ENCODE measurements around the gene MAGI1. TPM values are rescaled to one million over a fixed set of nuclear protein-coding genes. Genes with fewer than 3 reads are reported as not detected.

Gene MAGI1
- total RNA-seq, 1 experiment from 2014 or later: 58.2 TPM

DNA sequence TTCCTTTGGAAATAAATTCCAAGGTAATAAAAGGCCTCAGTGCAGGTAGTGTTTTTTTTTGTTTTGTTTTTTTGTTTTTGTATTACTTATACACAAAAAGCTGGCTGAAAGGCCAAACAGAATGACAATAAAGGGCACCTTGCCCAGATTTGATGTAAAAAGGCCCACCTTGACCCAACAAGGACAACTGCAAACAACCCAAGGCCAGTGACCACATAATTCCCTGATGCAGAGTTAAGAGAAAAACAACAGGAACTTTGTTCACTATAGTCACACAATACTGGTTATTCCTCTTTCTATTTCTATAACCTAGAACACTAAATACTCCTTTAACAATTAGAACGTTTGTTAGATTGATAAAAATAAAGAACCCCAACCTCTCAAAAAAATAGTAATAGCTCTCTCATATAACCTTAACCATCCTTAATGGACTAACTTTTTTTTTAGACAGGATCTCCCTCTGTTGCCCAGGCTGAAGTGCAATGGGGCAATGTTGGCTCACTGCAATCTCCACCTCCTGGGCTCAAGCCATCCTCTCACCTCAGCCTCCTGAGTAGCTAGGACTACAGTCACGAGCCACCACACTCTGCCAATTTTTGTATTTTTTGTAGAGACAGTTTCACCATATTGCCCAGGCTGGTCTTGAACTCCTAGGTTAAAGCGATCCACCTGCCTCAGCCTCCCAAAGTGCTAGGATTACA lies 113.3 kb downstream of the MAGI1 start:
- no peaks in the 10 kb centered on the region for H3K9me3 Mint-ChIP-seq
- no peak for DNase-seq (ENCODE audit: low spot score)
- no peak for ATAC-seq
- H3K36me3 Mint-ChIP-seq: no peaks in the 10 kb centered on the region
- H3K4me1 Mint-ChIP-seq: peaks cover 51% of the 10 kb centered on the region
- H3K27me3 Mint-ChIP-seq (ENCODE audit: low read depth): no peaks in the 10 kb centered on the region
- CTCF ChIA-PET: no interaction called here
- H3K4me3 Mint-ChIP-seq: no peak overlapping the region
- TF ChIP-seq ZNF121 (CRISPR knock-in tag; IDR thresholded peaks at IDR 0.05) (peak; percentile 45; the same call in 1 of the 2 replicates), SP1 (CRISPR knock-in tag; conservative IDR thresholded peaks at IDR 0.05) (no peak), FOXK1 (CRISPR knock-in tag; IDR thresholded peaks at IDR 0.05) (no peak)
- POLR2A ChIA-PET: no interaction called here
- peak overlapping the region; percentile 57; the same call in 1 of the 2 replicates for H3K27ac Mint-ChIP-seq

DNA sequence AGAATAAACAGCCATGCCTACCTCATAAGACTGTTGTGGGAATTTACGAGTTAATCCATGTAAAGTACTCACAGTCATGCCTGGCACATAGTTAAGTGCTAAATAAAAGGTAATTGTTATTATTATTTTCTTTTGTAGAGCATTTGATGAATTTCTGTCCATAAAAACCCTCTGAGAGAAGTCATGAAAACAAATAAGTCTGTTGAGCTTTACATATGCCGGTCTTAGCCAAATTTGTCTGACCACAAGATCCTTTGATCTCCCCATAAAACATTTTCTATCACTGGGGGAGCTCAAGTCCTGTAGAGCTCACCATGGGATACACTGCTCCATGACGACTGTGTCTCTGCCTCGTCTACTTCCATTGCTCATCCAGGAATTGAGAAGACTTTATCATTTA lies 114.0 kb downstream of the MAGI1 start:
- no peaks in the 10 kb centered on the region for H3K9me3 Mint-ChIP-seq
- CTCF ChIA-PET: interaction anchor here (0.6 to 0.7 kb wide), 2 partner anchors 10 to 312 kb away, joined by 3 to 4 read pairs; no protein-coding TSS in a partner anchor
- H3K4me1 Mint-ChIP-seq: peaks cover 56% of the 10 kb centered on the region
- TF ChIP-seq, protein P1, sequence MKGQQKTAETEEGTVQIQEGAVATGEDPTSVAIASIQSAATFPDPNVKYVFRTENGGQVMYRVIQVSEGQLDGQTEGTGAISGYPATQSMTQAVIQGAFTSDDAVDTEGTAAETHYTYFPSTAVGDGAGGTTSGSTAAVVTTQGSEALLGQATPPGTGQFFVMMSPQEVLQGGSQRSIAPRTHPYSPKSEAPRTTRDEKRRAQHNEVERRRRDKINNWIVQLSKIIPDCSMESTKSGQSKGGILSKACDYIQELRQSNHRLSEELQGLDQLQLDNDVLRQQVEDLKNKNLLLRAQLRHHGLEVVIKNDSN (CRISPR knock-in tag; IDR thresholded peaks at IDR 0.05): no peak
- TF ChIP-seq CBFB (CRISPR knock-in tag; IDR thresholded peaks at IDR 0.05; ENCODE audit: low read depth) (no peak), NR2C2 (CRISPR knock-in tag; IDR thresholded peaks at IDR 0.05) (no peak), SP1 (CRISPR knock-in tag; conservative IDR thresholded peaks at IDR 0.05) (no peak), RELA (CRISPR knock-in tag; IDR thresholded peaks at IDR 0.05; ENCODE audit: borderline replicate concordance) (no peak), TEAD4 (CRISPR knock-in tag; IDR thresholded peaks at IDR 0.05) (no peak), JAZF1 (CRISPR knock-in tag; IDR thresholded peaks at IDR 0.05) (no peak), ETV6 (CRISPR knock-in tag; IDR thresholded peaks at IDR 0.05) (no peak), ZNF396 (CRISPR knock-in tag; IDR thresholded peaks at IDR 0.05; ENCODE audit: borderline replicate concordance) (no peak), ZNF423 (CRISPR knock-in tag; IDR thresholded peaks at IDR 0.05) (no peak)
- TF ChIP-seq, protein P2, sequence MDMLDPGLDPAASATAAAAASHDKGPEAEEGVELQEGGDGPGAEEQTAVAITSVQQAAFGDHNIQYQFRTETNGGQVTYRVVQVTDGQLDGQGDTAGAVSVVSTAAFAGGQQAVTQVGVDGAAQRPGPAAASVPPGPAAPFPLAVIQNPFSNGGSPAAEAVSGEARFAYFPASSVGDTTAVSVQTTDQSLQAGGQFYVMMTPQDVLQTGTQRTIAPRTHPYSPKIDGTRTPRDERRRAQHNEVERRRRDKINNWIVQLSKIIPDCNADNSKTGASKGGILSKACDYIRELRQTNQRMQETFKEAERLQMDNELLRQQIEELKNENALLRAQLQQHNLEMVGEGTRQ (CRISPR knock-in tag; IDR thresholded peaks at IDR 0.05): no peak
- TF ChIP-seq, protein P3, sequence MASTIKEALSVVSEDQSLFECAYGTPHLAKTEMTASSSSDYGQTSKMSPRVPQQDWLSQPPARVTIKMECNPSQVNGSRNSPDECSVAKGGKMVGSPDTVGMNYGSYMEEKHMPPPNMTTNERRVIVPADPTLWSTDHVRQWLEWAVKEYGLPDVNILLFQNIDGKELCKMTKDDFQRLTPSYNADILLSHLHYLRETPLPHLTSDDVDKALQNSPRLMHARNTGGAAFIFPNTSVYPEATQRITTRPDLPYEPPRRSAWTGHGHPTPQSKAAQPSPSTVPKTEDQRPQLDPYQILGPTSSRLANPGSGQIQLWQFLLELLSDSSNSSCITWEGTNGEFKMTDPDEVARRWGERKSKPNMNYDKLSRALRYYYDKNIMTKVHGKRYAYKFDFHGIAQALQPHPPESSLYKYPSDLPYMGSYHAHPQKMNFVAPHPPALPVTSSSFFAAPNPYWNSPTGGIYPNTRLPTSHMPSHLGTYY (CRISPR knock-in tag; IDR thresholded peaks at IDR 0.05): no peak
- TF ChIP-seq, protein P4, sequence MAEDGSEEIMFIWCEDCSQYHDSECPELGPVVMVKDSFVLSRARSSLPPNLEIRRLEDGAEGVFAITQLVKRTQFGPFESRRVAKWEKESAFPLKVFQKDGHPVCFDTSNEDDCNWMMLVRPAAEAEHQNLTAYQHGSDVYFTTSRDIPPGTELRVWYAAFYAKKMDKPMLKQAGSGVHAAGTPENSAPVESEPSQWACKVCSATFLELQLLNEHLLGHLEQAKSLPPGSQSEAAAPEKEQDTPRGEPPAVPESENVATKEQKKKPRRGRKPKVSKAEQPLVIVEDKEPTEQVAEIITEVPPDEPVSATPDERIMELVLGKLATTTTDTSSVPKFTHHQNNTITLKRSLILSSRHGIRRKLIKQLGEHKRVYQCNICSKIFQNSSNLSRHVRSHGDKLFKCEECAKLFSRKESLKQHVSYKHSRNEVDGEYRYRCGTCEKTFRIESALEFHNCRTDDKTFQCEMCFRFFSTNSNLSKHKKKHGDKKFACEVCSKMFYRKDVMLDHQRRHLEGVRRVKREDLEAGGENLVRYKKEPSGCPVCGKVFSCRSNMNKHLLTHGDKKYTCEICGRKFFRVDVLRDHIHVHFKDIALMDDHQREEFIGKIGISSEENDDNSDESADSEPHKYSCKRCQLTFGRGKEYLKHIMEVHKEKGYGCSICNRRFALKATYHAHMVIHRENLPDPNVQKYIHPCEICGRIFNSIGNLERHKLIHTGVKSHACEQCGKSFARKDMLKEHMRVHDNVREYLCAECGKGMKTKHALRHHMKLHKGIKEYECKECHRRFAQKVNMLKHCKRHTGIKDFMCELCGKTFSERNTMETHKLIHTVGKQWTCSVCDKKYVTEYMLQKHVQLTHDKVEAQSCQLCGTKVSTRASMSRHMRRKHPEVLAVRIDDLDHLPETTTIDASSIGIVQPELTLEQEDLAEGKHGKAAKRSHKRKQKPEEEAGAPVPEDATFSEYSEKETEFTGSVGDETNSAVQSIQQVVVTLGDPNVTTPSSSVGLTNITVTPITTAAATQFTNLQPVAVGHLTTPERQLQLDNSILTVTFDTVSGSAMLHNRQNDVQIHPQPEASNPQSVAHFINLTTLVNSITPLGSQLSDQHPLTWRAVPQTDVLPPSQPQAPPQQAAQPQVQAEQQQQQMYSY (CRISPR knock-in tag; IDR thresholded peaks at IDR 0.05): no peak
- TF ChIP-seq, protein P5, sequence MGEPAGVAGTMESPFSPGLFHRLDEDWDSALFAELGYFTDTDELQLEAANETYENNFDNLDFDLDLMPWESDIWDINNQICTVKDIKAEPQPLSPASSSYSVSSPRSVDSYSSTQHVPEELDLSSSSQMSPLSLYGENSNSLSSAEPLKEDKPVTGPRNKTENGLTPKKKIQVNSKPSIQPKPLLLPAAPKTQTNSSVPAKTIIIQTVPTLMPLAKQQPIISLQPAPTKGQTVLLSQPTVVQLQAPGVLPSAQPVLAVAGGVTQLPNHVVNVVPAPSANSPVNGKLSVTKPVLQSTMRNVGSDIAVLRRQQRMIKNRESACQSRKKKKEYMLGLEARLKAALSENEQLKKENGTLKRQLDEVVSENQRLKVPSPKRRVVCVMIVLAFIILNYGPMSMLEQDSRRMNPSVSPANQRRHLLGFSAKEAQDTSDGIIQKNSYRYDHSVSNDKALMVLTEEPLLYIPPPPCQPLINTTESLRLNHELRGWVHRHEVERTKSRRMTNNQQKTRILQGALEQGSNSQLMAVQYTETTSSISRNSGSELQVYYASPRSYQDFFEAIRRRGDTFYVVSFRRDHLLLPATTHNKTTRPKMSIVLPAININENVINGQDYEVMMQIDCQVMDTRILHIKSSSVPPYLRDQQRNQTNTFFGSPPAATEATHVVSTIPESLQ (CRISPR knock-in tag; IDR thresholded peaks at IDR 0.05): no peak
- TF ChIP-seq, protein P6, sequence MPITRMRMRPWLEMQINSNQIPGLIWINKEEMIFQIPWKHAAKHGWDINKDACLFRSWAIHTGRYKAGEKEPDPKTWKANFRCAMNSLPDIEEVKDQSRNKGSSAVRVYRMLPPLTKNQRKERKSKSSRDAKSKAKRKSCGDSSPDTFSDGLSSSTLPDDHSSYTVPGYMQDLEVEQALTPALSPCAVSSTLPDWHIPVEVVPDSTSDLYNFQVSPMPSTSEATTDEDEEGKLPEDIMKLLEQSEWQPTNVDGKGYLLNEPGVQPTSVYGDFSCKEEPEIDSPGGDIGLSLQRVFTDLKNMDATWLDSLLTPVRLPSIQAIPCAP (CRISPR knock-in tag; IDR thresholded peaks at IDR 0.05): no peak
- TF ChIP-seq, protein P7, sequence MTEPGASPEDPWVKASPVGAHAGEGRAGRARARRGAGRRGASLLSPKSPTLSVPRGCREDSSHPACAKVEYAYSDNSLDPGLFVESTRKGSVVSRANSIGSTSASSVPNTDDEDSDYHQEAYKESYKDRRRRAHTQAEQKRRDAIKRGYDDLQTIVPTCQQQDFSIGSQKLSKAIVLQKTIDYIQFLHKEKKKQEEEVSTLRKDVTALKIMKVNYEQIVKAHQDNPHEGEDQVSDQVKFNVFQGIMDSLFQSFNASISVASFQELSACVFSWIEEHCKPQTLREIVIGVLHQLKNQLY (CRISPR knock-in tag; IDR thresholded peaks at IDR 0.05): no peak
- H3K4me3 Mint-ChIP-seq: no peak overlapping the region
- DNase-seq (ENCODE audit: low spot score): no peak
- H3K36me3 Mint-ChIP-seq: no peaks in the 10 kb centered on the region; the same call in 1 of the 2 replicates
- H3K27me3 Mint-ChIP-seq (ENCODE audit: low read depth): no peaks in the 10 kb centered on the region
- H3K27ac Mint-ChIP-seq: 0 out of 2 replicates have a peak overlapping the region, but pooled peaks have one; percentile 26
- no peak for ATAC-seq
- POLR2A ChIA-PET: interaction anchor here (0.6 kb wide), 1 partner anchor 341 kb away, joined by 3 read pairs; no protein-coding TSS in a partner anchor

Data from WTC11 (cell line).